GM19099 (cell line): ENCODE data around the gene ESX1.

Experiments
- POLR2A ChIP-seq: IDR thresholded peaks from 3 replicates; pipeline ENCODE4 v1.6.1; 2011; ENCODE audit warnings: low read depth; ENCODE audit not compliant: insufficient read length; ENCODE audit errors: extremely low read depth

Gene ESX1

GRCh38 chrX:104254442-104255115, at the start of gene ESX1:
Gene ESX1 (minus strand): TSS chrX:104254933. CDS start chrX:104254849, 84 bp downstream.
- TF ChIP-seq POLR2A, result no peak

GRCh38 chrX:104295636-104296035, 40.9 kb upstream of the ESX1 start:
- TF ChIP-seq POLR2A, result no peak

- no peak for TF ChIP-seq POLR2A
Observed at GRCh38 chrX:104288961-104289360, 34.2 kb upstream of the ESX1 start.

DNA sequence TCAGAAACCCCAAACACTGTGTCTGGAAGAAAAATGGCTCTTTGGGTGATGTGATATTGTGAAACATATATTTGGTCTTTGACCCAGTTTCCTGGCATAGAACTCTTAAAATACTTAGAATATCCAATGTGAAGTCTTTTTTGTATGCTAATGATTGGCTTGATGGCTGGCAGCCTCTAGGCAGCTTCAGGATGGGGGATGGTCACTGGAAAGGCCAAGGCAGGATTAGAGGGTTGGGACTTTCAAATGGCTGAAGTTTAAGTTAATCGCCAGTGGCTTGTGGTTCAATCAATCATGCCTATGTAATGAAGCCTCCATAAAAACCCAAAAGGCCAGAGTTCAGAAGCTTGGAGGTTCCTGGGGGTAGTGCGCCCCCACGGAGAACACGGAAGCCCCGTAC, 33.5 kb upstream of the ESX1 start:
- TF ChIP-seq POLR2A, result no peak

- TF ChIP-seq POLR2A, result no peak
Observed at GRCh38 chrX:104285201-104285600, 30.5 kb upstream of the ESX1 start.

DNA sequence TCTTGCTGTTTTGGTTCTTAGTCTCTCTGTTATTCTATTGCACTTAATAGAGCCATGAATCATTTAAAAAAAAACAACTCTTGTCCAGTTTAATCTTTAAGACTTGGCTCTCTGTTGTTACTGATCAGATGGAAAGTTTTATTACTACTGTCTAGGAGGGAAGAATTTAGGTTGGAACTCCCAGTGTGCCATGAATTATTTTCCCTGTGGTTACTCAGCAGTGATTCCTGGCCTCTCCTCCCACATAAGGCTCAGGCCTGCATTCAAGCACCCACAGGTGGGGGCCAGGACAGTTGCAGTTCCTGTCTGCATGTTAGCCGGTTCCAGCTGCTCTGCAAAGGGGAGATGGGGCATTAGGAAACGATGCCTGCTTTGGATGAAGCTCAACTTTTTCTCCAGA, 29.8 kb upstream of the ESX1 start:
- TF ChIP-seq POLR2A, result no peak

GRCh38 chrX:104282166-104282725, 27.5 kb upstream of the ESX1 start:
- no peak for TF ChIP-seq POLR2A

DNA sequence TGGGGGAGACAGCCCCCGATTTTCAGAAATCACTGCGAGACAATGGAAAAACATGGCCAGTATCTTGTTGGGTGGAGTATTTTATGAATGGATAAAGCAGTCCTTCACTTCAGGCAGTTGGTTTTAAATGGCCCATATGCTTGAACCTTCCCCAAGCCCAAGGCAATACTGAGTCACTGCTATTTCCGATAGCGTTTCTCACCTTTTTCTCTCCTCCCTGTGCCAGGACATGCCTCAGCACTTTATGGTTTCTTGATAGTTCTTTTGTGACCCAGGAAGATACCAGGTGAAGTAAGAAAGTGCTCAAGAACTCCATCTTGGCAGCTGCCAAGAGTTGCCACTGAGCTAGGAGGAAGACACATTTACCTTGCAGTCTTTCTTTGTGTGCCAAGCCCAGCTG, 26.8 kb upstream of the ESX1 start:
- no peak for TF ChIP-seq POLR2A

DNA sequence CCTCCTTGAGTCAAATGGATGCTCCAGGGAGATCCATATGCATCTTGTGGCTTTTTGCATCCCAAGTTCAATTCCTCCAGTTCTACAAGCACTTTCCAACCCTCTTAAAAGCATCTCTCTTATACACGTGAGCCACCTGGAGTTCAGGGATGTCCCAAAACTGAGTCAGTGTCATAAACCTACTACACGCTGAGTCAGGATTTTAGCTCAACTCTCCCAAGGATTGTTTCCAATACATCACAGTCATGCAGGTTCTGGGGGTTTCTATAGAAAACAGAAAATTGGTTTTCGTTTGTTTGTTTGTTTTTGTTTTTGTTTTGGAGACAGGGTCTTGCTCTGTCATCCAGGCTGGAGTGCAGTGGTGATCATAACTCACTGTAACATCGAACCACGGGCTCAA, 25.9 kb upstream of the ESX1 start:
- no peak for TF ChIP-seq POLR2A

- no peak for TF ChIP-seq POLR2A
Observed at GRCh38 chrX:104270916-104271512, 16.3 kb upstream of the ESX1 start.

DNA sequence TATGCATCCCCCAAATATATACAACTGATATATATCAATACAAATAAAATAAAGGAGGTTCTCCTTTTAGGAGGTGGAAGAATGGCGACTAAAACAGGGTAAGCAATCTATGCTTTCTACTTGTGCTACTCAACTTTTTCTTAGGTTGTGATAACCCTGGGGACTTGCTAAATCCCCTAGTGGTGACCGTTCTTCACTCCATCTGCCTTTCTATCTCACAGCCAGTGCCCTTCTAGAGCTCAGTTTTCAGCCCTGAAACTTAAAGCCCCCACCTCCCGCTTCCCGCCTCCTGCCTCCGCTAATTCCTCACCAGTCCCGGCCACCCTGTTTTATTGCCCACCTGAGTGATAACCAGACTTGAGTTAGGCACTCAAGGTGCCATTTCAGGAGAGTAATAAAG, 15.5 kb upstream of the ESX1 start:
- no peak for TF ChIP-seq POLR2A

GRCh38 chrX:104255465-104255864, 732 bp upstream of the ESX1 start:
- TF ChIP-seq POLR2A, result no peak

DNA sequence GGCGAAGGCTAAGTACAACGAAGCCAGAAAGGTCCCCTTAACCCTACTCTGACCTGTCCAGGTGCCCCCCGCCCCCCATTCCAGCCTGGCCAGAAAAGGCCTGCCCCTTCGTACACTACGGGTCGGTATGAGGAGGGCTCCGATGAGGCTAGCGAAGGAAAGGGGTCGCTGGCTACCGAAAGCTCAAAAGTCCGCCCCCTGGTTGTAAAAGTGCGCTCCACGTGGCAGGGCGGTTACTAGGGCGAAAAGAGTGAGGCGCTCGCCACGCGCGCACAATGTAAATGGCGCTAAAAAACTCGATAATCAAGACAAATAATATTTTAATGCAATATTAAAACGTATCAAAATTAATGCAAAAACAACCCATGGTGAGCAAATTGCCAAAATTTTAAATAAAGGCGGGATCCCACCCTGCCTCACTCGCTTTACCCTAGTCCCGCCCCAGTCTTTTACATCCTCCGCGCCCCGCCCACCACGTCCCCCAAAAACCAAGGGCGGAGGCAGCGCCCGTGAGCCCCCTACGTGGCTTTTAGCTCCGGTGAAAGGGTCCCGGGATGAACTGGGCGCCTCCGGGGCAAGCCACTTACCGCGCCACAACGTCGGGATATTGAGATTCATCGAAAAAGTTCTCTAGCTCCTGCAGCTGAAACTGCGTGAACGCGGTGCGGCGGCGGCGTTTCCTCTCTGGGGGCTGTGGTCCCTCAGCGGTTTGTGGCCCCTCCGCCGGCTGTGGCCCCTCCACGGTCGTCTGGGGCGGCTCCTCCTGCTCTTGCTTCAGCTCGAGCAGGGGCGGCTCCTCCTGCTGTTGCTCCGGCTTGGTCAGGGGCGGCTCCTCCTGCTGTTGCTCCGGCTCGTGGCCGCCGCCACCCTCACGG, 929 bp downstream of the ESX1 start:
- TF ChIP-seq POLR2A, result no peak

- no peak for TF ChIP-seq POLR2A
Observed at GRCh38 chrX:104250470-104250869, 4.3 kb downstream of the ESX1 start.

DNA sequence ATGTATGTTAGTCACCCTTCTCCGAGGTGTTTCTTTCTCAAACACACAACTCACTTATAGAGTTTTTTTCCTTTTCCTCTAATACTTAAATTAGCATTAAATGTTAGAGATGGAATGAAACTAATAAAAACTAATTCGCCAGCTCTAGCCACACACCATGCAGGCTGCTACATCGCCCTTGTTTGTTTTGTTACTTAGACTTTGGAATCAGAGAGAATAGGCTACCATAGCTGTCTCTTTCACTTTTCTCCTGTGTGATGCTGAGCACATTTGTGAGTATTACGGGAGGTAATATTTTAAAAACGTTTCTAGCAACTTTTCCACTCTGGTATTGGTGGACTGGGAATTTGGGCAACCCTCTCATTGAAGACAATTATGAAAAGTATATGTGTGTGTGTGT, 43.5 kb downstream of the ESX1 start:
- TF ChIP-seq POLR2A, result no peak

GRCh38 chrX:104205548-104205947, 49.2 kb downstream of the ESX1 start:
- no peak for TF ChIP-seq POLR2A
